Occipital lobe (tissue), 2 donors: Measurements from ENCODE around the gene DMP1. TPM values are rescaled to one million over a fixed set of nuclear protein-coding genes. Genes with fewer than 3 reads are reported as not detected.
"Not testable (repeated sequence)": the region's sequence is repeated elsewhere in the genome, so short reads cannot be mapped to it uniquely, and the experiment has no call there.

Experiments
- DNase-seq: peaks from one replicate; lab custom pipeline; 2025; lab: John Stamatoyannopoulos, UW
- total RNA-seq: library from RNA; depleted of rRNA; stranded (reverse); fragments of >200 nt; gene quantifications from one replicate; pipeline ENCODE4 v1.2.3, GENCODE V29; 2014

DMP1 gene
- total RNA-seq, 1 donor from 2014 or later, result 0.16 TPM

DNA sequence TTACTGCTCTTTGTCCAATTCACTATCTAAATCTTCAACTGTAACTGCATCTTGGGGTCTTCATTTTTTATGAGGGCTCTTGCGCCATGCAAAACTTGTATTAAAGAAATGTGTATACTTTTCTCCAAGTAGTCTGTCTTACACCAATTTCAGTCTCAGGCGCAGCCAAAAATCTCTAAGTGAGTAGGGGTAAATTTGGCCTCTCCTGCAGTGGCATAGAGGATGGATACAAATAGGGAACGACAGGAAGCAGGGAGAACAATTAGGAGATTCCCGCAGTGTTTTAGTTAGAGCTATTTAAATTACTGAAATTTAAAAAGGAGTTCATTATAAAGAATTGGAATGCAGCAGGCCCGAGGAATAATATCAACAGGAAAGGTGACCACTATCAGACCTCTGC, 30.2 kb downstream of the DMP1 start:
- DNase-seq, result no peak

GRCh38 chr4:87688316-87688715, 38.2 kb downstream of the DMP1 start:
- no peak for DNase-seq

DNA sequence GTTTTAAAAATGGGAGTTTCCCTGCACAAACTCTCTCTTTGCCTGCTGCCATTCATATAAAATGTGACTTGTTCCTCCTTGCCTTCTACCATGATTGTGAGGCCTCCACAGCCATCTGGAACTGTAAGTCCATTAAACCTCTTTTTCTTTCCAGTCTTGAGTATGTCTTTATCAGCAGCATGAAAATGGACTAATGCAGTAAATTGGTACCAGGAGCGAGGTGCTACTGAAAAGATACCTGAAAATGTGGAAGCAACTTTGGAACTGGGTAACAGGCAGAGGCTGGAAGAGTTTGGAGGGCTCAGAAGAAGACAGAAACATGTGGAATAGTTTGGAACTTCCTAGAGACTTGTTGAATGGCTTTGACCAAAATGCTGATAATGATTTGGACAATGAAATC, 40.9 kb downstream of the DMP1 start:
- DNase-seq, result not testable (repeated sequence)

GRCh38 chr4:87692060-87692459, 42.0 kb downstream of the DMP1 start:
- DNase-seq, result not testable (repeated sequence)

- DNase-seq, result no peak
Measured at GRCh38 chr4:87697272-87697671, 47.2 kb downstream of the DMP1 start.

DNA sequence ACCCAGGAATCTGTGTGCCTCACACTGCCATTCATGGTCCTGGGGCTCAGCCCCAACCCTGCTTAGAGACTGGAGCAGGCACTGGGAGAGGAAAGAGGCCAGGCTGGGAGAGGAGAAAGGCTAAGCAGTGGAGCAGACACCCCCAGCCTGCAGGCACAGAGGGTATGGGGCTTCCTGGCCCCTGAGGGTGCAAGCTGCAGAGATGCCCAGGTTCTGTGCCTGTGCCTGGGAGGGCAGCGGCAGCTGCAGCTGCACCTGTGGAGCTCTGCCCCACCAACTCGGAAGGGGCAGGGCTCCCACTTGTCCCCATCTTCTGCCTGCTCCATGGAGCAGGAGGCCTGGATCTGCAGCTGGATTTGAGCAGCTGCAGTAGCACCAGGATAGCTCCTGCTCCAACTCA, 47.9 kb downstream of the DMP1 start:
- no peak for DNase-seq

GRCh38 chr4:87698394-87698793, 48.3 kb downstream of the DMP1 start:
- no peak for DNase-seq

DNA sequence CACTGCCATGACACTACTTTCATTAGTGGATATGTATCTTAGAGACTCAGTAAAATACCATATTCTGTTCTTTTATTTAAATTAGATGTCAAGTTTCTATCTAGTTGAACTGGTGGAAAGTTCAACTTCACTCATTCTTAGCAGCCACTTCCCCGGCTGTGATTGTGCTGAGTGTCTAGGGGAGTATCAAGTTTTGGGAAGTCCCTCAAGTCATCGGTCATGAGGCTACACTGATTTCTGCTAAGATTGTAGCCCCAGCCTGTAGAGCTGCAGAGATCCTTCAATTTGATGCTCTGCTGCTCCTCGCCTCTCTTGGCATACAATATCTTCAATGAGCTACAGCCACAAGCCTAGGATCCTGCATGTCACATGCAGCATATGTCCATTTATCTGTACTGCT, 53.9 kb downstream of the DMP1 start:
- DNase-seq, result no peak

DNA sequence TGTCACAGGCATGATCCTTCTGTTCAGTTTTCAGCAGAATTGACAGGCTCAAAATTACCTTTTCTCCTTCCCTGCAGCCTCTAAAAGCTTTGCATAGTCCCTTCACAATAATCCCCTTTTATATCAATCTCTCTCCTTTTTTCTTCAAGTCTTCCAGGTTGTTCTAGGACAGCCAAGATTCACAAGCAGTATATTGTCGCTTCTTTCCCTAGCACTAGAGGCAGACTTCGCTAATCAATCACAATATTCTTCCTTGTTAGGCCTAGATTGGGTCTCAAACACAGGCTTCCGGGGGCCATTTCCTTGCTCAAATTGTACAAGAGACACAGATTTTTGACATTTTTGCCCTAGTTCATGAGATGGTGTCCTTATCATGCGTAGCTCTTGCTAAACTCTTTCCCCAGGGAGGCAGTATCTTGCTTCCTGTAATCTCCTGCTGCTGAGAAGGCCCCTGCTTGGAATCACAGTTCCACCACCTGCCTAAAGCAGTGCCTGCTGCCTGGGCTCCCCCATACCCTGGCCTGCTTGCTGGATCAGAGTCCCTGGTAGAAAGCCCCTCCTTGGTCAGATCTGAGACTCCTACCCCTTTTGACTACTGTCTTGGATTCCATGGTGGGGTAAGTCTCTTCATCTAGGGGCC, 57.3 kb downstream of the DMP1 start:
- no peak for DNase-seq

Other genes with a start within 250 kb of the DMP1 start
- 20.9 TPM for gene NUDT9, start 227.7 kb upstream of the DMP1 start, total RNA-seq
- 54.9 TPM for gene SPARCL1, start 120.9 kb upstream of the DMP1 start, total RNA-seq
- gene DSPP, start 41.8 kb upstream of the DMP1 start, total RNA-seq, result 0.16 TPM
- gene IBSP, start 149.3 kb downstream of the DMP1 start, total RNA-seq, result not detected
- gene MEPE, start 182.7 kb downstream of the DMP1 start, total RNA-seq, result 0.16 TPM